Measurements from ENCODE around the gene STX5.
"Not testable (repeated sequence)": the region's sequence is repeated elsewhere in the genome, so short reads cannot be mapped to it uniquely, and the experiment has no call there.

STX5 gene

GRCh38 chr11:62760867-62761227, 71.0 kb downstream of the STX5 start:
- Mint-ChIP-seq H3K27ac (peak overlapping the region; percentile 62), H3K36me3 (ENCODE audit: low read depth) (peaks cover 17% of the 10 kb centered on the region), H3K4me1 (ENCODE audit: low read depth) (peaks cover 13% of the 10 kb centered on the region), H3K4me3 (peak overlapping the region; percentile 94)
- DNase-seq (ENCODE audit: low spot score); H3K27me3 Mint-ChIP-seq (ENCODE audit: low read depth); H3K9me3 Mint-ChIP-seq: not testable (repeated sequence)

GRCh38 chr11:62757846-62758788, 73.7 kb downstream of the STX5 start:
- Mint-ChIP-seq H3K27ac (no peak overlapping the region), H3K4me1 (ENCODE audit: low read depth) (peaks cover 14% of the 10 kb centered on the region), H3K27me3 (ENCODE audit: low read depth) (no peaks in the 10 kb centered on the region), H3K36me3 (ENCODE audit: low read depth) (peaks cover 5% of the 10 kb centered on the region), H3K4me3 (no peak overlapping the region), H3K9me3 (no peaks in the 10 kb centered on the region)
- DNase-seq (ENCODE audit: low spot score): no peak
